Hepatocyte (in vitro differentiated cells): ENCODE results near the gene NOTCH4. TPM values are rescaled to one million over a fixed set of nuclear protein-coding genes. Genes with fewer than 3 reads are reported as not detected.

ENCODE experiments used
- DNase-seq: peaks from one replicate; pipeline ENCODE4 v3.0.0-alpha.2; 2016; ENCODE audit warnings: low spot score
- H2AFZ ChIP-seq: fragments of 200-600 bp; sonication (generic); 2 replicates; pipeline ENCODE4 v1.6.0; 2016; ENCODE audit warnings: antibody characterized with exemption, mild to moderate bottlenecking
- H3K27ac ChIP-seq: fragments of 200-600 bp; sonication (generic); 2 replicates; pipeline ENCODE4 v1.5.1; 2016; ENCODE audit warnings: mild to moderate bottlenecking
- H3K27me3 ChIP-seq: fragments of 200-600 bp; sonication (generic); 2 replicates; pipeline ENCODE4 v1.6.1; 2016
- H3K36me3 ChIP-seq: fragments of 200-600 bp; sonication (generic); replicated peaks from 2 replicates; pipeline ENCODE4 v1.5.1; 2016; ENCODE audit warnings: low read depth; ENCODE audit not compliant: insufficient read depth
- H3K4me1 ChIP-seq: fragments of 200-600 bp; sonication (generic); 2 replicates; pipeline ENCODE4 v1.5.1; 2016; ENCODE audit warnings: mild to moderate bottlenecking, moderate library complexity; ENCODE audit not compliant: insufficient read depth
- H3K4me2 ChIP-seq: fragments of 200-600 bp; sonication (generic); 2 replicates; pipeline ENCODE4 v1.6.0; 2016
- H3K4me3 ChIP-seq: fragments of 200-600 bp; sonication (generic); 2 replicates; pipeline ENCODE4 v1.5.1; 2016; ENCODE audit warnings: mild to moderate bottlenecking
- H3K79me2 ChIP-seq: fragments of 200-600 bp; sonication (generic); 2 replicates; pipeline ENCODE4 v1.6.0; 2017; ENCODE audit warnings: mild to moderate bottlenecking
- H3K9me2 ChIP-seq: fragments of 200-600 bp; sonication (generic); replicated peaks from 2 replicates; pipeline ENCODE4 v1.6.0; 2017; ENCODE audit warnings: mild to moderate bottlenecking; ENCODE audit not compliant: insufficient read depth
- H3K9me3 ChIP-seq: fragments of 200-600 bp; sonication (generic); 2 replicates; pipeline ENCODE4 v1.5.1; 2016; ENCODE audit warnings: low read depth, mild to moderate bottlenecking
- H4K20me1 ChIP-seq: fragments of 200-600 bp; sonication (generic); 2 replicates; pipeline ENCODE4 v1.6.0; 2016; ENCODE audit warnings: mild to moderate bottlenecking; ENCODE audit not compliant: insufficient read depth, poor library complexity, severe bottlenecking
- EZH2 ChIP-seq: fragments of 200-600 bp; sonication (generic); IDR thresholded peaks from 2 replicates; pipeline ENCODE4 v1.6.1; 2016; ENCODE audit warnings: antibody characterized with exemption, mild to moderate bottlenecking, borderline replicate concordance
- EZH2phosphoT487 ChIP-seq: fragments of 200-600 bp; sonication (generic); IDR thresholded peaks from one replicate; pipeline ENCODE4 v1.6.1; 2018; ENCODE audit warnings: antibody characterized with exemption, mild to moderate bottlenecking, low read depth, moderate library complexity; ENCODE audit not compliant: unreplicated experiment, severe bottlenecking
- WGBS: methylation state at CpG from one replicate; pipeline ENCODE4 v1.1.6; 2016; ENCODE audit warnings: low lambda C conversion rate; ENCODE audit errors: missing lambda C conversion rate; 5-methylcytosine and 5-hydroxymethylcytosine counted together
- polyA plus RNA-seq: library from polyadenylated mRNA; unstranded; fragments of >200 nt; fragmentation: Nextera tagmentation; extraction: Ambion mirVana; gene quantifications from 2 replicates; pipeline ENCODE4 v1.2.1, GENCODE V29; 2016
- total RNA-seq: library from RNA; depleted of rRNA; stranded (reverse); fragments of >200 nt; gene quantifications from 2 replicates; pipeline ENCODE4 v1.2.3, GENCODE V29; 2014
- TF ChIP-seq, protein P1 (sequence below): fragments of 200-600 bp; sonication (generic); IDR thresholded peaks from 2 replicates; pipeline ENCODE4 v1.5.1; 2016; ENCODE audit warnings: antibody characterized with exemption, mild to moderate bottlenecking; ENCODE audit not compliant: poor library complexity

Gene NOTCH4
- total and polyA plus RNA-seq, 2 experiments from 2014 or later = 2.7 to 3.6 TPM

DNA sequence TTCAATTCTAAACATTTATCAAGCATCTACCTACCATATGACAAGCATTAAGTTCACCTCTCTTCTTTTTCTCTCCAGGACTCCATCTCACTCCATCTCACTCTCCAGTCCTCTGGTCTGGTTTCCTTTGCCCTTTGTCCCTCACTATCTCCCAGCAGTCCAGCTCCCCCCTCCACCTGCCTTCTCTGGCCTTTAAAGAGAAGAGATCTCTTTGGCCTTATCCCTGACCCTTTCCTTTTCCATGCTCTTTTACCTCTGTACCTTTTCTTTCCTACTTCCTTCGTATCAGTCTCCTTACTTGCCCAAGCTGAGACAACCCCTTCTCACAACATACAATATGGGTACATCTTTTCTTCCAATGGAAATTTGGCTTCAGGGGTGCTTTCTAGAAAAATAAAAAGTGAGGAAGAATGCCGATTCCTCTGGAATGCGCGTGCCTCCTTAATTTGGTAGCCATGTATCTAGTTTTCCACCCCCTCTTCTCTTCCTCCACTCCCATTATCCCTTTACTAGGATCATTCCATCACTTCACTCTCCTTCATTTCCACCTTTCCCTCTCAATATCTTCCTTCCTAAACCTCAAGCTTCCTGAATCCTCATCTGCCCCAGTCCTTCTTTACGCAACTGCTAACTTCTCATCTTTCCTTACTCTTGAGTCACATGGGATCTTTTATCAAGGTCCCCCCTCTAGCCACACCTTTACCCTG is 47.2 kb downstream of the NOTCH4 start:
- peak overlapping the region; percentile 71 for H3K4me2 ChIP-seq
- peak overlapping the region; percentile 94 for H3K27ac ChIP-seq
- H3K4me1 ChIP-seq = peaks cover 13% of the 10 kb centered on the region
- H2AFZ ChIP-seq = peak overlapping the region; percentile 24
- H3K36me3 ChIP-seq = no peaks in the 10 kb centered on the region
- no peak for DNase-seq
- no peak for TF ChIP-seq EZH2
- TF ChIP-seq, protein P1, sequence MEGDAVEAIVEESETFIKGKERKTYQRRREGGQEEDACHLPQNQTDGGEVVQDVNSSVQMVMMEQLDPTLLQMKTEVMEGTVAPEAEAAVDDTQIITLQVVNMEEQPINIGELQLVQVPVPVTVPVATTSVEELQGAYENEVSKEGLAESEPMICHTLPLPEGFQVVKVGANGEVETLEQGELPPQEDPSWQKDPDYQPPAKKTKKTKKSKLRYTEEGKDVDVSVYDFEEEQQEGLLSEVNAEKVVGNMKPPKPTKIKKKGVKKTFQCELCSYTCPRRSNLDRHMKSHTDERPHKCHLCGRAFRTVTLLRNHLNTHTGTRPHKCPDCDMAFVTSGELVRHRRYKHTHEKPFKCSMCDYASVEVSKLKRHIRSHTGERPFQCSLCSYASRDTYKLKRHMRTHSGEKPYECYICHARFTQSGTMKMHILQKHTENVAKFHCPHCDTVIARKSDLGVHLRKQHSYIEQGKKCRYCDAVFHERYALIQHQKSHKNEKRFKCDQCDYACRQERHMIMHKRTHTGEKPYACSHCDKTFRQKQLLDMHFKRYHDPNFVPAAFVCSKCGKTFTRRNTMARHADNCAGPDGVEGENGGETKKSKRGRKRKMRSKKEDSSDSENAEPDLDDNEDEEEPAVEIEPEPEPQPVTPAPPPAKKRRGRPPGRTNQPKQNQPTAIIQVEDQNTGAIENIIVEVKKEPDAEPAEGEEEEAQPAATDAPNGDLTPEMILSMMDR = no peak
- TF ChIP-seq EZH2phosphoT487 = no peak
- no peaks in the 10 kb centered on the region for H3K27me3 ChIP-seq
- H3K9me3 ChIP-seq = no peaks in the 10 kb centered on the region
- no peaks in the 10 kb centered on the region for H3K9me2 ChIP-seq
- no peaks in the 10 kb centered on the region for H4K20me1 ChIP-seq
- 20% methylated on average over 5 of the region's 5 CpGs for WGBS
- H3K79me2 ChIP-seq = peaks cover 55% of the 10 kb centered on the region
- peak overlapping the region; percentile 6 for H3K4me3 ChIP-seq

DNA sequence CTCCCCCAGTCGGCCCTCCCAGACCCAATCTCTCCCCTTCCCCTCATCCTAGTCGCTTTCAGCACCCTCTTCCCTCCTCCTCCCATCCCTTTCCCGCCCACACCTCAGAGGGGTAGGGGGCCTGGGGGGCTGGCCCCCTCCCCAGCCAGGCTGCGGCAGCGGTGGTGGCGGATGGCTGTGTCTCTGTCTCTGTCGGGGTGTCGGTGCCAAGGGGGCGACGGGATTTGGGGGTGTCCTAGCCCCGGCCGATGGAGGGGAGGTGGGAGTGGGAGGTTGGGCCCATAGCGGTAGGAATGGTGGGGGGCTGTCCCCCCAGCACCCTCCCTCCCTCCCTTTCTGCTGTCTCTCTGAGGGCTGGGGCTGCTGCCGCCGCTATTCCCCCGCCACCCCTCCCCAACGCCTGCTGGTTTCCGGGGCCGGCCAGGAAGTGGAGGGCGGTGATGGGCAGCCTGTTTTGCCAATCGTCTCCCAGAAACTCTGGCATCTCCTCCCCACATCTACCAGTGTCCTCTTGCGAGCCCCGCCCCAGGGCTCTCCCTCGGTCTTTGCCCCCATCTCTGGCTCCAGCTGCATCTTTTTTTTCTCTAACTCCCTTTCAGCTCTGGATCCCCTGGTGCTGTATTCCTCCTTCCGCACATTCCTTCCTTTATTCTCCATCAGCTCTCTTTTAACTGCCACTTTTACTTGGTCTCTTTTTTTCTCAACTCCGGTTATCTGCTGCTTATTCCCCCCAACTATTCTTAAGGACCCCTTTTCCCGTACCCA is 48.0 kb downstream of the NOTCH4 start, which contains the start of gene AGPAT1:
TSS of gene AGPAT1 (minus strand) at position 374 of the 765 bp plus-strand sequence. CDS start 4,588 bp downstream, outside the sequence.
- Histone ChIP-seq H3K79me2 (peaks cover 60% of the 10 kb centered on the region), H3K4me1 (peaks cover 13% of the 10 kb centered on the region), H4K20me1 (no peaks in the 10 kb centered on the region), H3K4me2 (peak within 1 kb of the TSS; percentile 83), H3K27ac (peak within 1 kb of the TSS; percentile 94), H3K36me3 (no peaks in the 10 kb centered on the region), H3K4me3 (peak within 1 kb of the TSS; percentile 71), H3K9me2 (no peaks in the 10 kb centered on the region), H3K9me3 (no peaks in the 10 kb centered on the region), H2AFZ (peak within 1 kb of the TSS; percentile 46), H3K27me3 (no peaks in the 10 kb centered on the region)
- TF ChIP-seq EZH2 (no peak), EZH2phosphoT487 (no peak)
- TF ChIP-seq, protein P1 = no peak
- DNase-seq = peak; percentile 97
- 3% methylated on average over 9 of the region's 27 CpGs for WGBS

DNA sequence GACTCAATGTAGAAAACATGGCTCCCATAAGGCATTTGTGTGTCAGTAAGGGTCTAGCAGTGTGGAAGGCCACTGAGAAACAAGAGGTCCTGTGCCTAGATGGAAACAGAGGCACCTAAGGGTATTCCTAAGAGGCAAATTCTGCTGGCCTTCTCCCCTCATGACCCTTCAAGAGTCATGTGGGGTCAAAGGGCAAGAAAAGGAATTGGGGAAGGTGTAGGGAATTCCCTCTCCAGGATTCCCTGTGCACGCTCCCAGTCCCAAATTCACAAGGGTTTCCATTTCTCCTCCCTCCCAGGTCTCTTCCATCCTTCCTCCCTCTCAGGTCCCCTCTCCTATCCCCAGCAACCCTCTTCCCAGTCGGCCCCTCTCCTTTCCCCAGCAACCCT is 48.6 kb downstream of the NOTCH4 start:
- peak overlapping the region; percentile 53 for H3K27ac ChIP-seq
- H4K20me1 ChIP-seq = no peaks in the 10 kb centered on the region
- no peaks in the 10 kb centered on the region for H3K36me3 ChIP-seq
- H3K9me3 ChIP-seq = no peaks in the 10 kb centered on the region
- H3K4me3 ChIP-seq = peak overlapping the region; percentile 71
- peaks cover 60% of the 10 kb centered on the region for H3K79me2 ChIP-seq
- H3K4me1 ChIP-seq = peaks cover 13% of the 10 kb centered on the region
- no peaks in the 10 kb centered on the region for H3K9me2 ChIP-seq
- no peak for DNase-seq
- peak overlapping the region; percentile 83 for H3K4me2 ChIP-seq
- no peaks in the 10 kb centered on the region for H3K27me3 ChIP-seq
- no peak overlapping the region for H2AFZ ChIP-seq
- no CpG with 5 or more reads among the region's 2 CpGs for WGBS
- TF ChIP-seq EZH2phosphoT487 = no peak
- TF ChIP-seq EZH2 = no peak
- TF ChIP-seq, protein P1 = no peak
